Activated CD4-positive, alpha-beta T cell treated with anti-CD3 and anti-CD28 coated beads for 24 hours (primary cell): ENCODE results near the gene NUAK2.
A peak's percentile ranks its signal among the peaks of the same experiment; 100 is the strongest.

Experiments
- DNase-seq, 2 donors: peaks; one replicate each; pipeline ENCODE4 v3.0.0-alpha.2; 2020; ENCODE audit warnings: low read depth in 2 of 2

The NUAK2 gene

GRCh38 chr1:205275133-205275532 lies 46.4 kb downstream of the NUAK2 start:
- no peak for DNase-seq

- no peak for DNase-seq
These were observed 47.4 kb downstream of the NUAK2 start for GRCh38 chr1:205274041-205274691.

DNA sequence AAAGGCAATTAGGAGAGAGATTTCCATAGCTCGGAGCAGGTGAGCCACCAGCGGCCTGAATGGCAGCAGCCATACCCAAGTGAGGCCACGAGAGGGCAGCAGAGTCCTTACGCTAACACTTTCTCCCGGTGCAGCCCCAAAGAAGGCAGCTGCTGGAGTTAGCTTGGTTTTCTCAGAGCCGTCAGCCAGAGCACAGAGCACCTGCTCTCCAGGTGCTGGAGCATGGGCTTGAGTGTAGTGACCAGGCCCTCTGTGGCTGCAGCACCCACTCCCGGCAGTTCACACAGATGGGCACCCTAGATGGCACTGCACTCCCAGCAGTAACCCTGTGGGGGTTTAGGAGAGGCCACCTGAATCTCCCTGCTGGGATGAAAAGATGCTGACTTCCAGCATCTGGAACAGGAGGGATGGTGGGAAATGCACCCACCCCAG lies 48.0 kb downstream of the NUAK2 start:
- DNase-seq, result peak; percentile 78 to 84

GRCh38 chr1:205272536-205272935 lies 49.0 kb downstream of the NUAK2 start:
- DNase-seq, result no peak

DNA sequence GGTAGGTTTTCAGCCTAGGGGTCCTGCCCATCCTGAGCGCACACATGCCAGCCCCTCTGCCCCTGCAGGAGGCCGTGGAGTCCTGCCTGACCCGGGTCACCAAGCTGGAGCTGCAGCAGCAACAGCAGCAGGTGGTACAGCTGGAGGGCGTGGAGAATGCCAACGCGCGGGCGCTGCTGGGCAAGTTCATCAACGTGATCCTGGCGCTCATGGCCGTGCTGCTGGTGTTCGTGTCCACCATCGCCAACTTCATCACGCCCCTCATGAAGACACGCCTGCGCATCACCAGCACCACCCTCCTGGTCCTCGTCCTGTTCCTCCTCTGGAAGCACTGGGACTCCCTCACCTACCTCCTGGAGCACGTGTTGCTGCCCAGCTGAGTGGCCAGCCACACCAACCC lies 49.8 kb downstream of the NUAK2 start:
- DNase-seq, result no peak

- no peak for DNase-seq
These were observed 50.3 kb downstream of the NUAK2 start for GRCh38 chr1:205271277-205271676.

GRCh38 chr1:205270764-205271163 lies 50.8 kb downstream of the NUAK2 start:
- no peak for DNase-seq

- DNase-seq, result no peak
These were observed 51.3 kb downstream of the NUAK2 start for GRCh38 chr1:205270271-205270670.

GRCh38 chr1:205269711-205270110 lies 51.8 kb downstream of the NUAK2 start:
- DNase-seq, result no peak

- no peak for DNase-seq
These were observed 52.5 kb downstream of the NUAK2 start for GRCh38 chr1:205268846-205269680.

- DNase-seq, result no peak
These were observed 54.1 kb downstream of the NUAK2 start for GRCh38 chr1:205267306-205267902.

DNA sequence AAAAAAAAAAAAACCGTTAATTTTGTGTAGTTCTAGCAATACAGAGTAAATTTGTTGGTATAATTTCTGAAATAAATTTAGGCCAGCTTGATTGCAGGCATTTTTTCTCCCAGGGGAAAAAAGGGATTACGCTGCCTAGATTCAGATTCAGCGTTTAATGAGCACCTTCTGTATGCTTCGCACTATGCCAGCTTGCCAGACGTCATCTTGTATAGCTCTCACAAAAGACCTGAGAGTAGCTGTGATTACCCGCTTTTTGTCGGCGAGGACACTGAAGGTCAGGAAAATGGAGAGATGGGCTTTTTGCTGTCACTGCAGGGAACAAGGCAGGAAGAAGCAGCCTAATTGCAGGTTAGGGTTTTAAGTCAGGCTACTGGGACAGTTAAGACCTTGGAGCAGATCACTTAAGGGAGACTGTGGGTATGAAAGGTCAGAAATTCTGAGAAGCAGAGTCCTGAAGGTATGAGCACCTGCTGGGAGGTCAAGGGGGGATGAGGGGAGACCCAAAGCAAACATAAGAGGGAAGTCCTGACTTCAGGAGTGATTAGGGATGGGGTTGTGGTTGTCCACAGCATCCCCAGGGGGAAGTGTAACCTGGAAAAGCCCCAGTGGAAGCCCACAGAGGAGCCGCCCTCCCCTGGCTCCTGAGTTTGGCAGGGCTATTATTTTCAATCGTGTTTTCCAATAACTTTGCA lies 54.8 kb downstream of the NUAK2 start:
- DNase-seq, result no peak

- DNase-seq, result no peak
These were observed 57.9 kb downstream of the NUAK2 start for GRCh38 chr1:205263580-205264190.

- DNase-seq, result no peak
These were observed 58.8 kb downstream of the NUAK2 start for GRCh38 chr1:205262731-205263171.

GRCh38 chr1:205261946-205262691 lies 59.4 kb downstream of the NUAK2 start:
- no peak for DNase-seq

DNA sequence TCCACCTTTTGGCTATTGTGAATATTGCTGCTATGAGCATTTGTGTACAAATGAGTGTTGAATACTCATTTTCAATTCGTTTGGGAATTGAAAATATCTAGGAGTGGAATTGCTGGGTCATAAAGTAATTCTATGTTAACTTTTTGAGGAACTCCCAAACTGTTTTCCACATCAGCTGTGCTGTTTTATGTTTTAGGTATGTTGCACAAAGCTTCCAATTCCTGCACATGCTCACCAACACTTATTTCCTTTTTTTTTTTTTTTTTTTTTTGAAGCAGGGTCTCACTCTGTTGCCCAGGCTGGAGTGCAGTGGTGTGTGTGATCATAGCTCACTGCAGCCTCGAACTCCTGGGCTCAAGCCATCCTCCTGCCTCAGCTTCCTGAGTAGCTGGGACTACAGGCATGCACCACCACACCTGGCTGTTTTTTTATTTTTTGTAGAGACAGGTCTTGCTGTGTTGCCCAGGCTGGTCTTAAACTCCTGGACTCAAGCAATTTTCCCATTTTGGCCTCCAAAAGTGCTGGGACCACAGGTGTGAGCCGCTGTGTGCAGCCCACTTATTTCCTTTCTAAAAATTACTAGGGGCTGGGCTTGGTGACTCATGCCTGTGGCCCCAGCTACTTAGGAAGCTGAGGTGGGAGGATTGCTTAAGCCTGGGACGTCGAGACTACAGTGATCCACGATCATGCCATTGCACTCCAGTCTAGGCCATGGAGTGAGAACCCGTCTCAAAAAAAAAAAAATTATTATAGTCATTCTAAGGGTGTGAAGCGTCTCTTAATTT lies 60.4 kb downstream of the NUAK2 start:
- no peak for DNase-seq

- no peak for DNase-seq
These were observed 61.5 kb downstream of the NUAK2 start for GRCh38 chr1:205259998-205260397.

DNA sequence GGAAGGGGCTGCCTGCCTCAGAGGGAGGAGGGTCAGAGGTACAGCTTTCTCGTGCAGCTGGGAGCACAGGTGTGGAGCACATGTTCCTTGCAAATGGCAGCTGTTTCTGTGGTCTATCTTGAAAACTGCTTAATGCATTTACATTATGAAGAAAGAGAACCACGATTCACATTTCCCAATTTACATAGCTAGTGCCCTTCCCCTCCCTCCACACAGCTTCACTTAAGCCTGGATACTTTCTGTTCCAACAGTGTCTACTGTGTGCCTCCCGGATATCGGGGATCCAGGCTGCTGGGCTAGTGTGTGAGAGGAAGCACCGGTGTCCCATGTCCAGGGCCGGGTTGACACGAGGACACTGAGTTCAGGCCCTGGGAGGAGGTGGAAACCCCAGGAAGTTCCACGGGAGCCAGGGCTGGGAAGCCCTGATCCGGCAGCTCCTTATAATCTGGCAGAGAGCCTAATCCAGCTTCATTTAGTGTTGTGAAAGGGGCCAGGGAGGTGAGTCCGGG lies 62.2 kb downstream of the NUAK2 start:
- DNase-seq, result no peak

DNA sequence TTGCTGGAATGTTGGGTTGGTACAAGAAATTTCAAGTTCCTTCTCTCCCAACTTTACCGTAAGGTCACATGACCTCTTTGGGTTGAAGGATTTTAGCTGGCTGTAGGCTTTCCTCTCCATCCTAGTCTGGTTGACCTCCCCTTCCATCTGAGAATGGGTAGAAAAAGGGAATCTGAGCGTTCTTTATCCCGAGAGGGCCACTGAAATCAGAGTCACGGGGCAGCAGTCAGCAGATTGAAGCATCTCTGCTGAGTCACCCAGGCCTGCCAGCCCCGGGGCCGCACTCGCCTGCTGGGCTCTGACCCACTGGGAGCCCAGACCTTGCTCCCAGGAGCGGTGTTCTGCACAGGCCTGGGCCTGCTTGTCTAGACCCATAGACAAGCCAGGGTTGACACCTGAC lies 62.8 kb downstream of the NUAK2 start:
- no peak for DNase-seq

GRCh38 chr1:205258261-205258691 lies 63.3 kb downstream of the NUAK2 start:
- DNase-seq, result no peak
